NK-92 (cell line): ENCODE results near the gene TEX28.
"Not testable (repeated sequence)": the region's sequence is repeated elsewhere in the genome, so short reads cannot be mapped to it uniquely, and the experiment has no call there.

Source experiments
- DNase-seq: peaks from one replicate; lab custom pipeline; 2025; ENCODE audit not compliant: unreplicated experiment; lab: John Stamatoyannopoulos, UW

Gene TEX28

DNA sequence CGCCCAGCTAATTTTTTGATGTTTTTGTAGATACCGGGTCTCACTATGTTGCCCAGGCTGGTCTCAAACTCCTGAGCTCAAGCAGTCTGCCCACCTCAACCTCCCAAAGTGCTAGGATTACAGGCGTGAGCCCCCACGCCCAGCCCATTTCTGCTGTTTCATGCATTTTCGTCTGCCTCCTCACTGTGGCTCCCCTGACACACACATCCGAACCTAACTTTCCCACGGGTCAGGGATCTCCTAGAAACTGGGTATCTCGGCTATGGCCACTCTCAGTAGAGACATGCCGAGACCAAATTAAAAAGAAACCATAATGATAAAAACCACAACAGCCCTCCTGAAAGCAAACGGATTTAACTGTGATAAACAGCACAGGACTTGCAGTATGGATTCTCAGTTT lies 46.8 kb downstream of the TEX28 start:
- DNase-seq: not testable (repeated sequence)

DNA sequence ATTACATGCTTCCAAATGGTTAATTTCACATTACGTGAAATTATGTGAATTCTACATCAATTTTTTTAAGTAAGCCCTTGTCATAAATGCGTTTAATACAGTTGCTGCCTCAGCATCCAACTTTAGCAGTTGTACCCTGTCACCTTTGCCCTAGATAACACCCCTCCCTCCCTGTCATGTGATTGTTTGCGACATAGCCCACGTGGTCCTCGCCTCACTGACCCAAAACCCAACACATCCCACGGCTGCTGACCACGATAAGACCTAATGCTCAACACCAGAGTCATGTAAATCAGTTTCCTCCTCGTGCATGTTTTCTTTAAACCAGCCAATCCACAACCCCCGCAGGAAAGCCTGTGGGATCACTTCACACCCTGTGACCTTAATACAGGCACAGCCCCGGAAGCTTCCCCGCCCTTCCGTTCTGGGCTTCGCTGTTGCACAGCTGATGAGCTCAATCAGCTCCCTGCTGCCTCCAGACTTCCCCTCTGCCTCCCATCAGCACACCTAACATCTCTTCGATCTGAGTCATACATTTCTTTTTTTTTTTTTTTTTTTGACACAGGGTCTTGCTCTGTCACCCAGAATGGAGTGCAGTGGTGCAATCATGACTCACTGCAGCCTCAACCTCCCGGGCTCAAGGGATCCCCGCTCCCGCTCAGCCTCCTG lies 47.4 kb downstream of the TEX28 start:
- DNase-seq: not testable (repeated sequence)

DNA sequence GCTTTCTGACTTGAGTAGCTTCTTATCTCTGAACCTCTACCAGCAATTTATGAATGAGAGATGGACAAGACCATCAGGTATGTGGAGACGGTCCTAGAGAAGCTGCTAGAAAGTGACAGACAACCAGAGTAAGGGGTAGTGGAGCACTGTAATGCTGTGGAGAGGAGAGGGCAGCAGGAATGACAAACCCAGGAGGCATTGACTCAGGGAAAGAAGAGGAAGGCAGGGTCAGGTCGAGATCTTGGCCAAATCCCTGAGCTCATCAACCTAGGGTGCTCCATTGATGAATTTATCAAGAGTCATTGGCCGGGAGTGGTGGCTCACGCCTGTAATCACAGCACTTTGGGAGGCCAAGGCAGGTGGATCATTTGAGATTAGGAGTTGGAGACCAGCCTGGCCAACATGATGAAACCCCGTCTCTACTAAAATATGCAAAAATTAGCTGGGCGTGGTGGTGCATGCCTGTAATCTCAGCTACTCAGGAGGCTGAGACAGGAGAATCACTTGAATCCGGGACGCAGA lies 54.9 kb downstream of the TEX28 start:
- DNase-seq: not testable (repeated sequence)

DNA sequence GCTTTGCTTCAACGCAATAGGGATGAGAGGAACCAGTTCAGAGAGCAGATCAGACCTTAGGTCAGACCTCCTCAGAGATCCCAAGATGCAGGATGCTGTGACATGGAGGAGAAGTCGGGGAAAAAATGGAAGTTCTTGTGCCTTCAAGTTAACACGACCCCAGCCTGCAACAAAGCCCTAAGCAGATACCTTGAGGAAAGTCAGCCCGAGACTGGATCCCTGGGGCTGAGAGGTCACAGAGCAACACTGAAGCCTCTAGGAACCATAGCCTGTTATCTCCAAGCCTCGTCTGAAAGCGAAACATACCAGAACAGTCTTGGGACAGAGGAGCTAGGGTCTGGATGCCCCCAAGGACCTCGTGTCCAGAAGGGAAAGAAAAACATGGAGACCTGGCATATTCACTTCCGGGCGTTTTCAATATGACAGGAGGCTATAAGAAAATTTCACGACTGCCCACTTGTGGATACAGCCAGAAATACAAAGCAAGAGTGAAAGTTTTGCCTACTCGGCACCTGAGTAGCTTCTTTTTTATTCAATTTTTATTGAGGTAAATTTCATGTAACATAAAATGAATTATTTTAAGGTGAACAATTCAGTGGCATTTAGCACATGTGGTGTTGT lies 55.9 kb downstream of the TEX28 start:
- not testable (repeated sequence) for DNase-seq

DNA sequence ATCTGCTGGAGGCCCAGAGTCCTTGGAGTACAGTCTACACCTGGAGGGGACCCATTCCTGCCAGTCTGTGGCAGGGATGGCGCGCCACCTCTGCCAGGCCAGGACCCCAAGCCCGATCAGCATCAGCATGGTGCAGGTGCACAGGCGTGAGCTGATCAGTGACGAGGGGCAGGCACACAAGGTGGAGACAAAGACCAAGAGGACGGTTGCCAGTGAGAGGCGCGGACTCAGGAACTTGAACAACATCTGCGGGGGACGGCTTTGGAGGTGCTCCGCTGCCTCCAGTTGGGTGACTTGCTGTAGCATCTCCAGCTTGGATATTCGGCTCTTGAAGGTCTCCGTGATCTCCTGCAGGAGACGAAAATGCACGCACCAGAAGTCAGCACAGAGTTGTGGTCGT lies 61.3 kb downstream of the TEX28 start:
- not testable (repeated sequence) for DNase-seq

DNA sequence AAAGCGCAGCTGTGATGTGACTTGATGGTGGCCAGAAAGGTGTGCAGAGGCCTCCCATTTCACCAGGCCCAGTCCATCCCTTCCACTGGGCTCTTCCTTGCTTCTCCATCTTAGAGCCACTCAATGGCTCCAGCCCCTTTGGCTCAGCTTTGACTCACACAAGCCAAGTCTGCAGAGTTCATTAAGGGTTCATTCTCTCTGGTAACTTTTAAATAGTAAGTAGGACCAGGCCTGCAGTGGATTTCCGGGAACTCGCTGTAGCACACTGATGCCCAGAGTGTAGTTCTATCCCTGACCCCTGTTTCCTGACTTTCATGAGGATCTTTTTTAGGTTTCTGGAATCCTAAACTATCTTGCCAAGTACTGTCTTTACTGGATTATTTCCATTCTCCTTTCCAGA lies 63.5 kb downstream of the TEX28 start:
- not testable (repeated sequence) for DNase-seq

DNA sequence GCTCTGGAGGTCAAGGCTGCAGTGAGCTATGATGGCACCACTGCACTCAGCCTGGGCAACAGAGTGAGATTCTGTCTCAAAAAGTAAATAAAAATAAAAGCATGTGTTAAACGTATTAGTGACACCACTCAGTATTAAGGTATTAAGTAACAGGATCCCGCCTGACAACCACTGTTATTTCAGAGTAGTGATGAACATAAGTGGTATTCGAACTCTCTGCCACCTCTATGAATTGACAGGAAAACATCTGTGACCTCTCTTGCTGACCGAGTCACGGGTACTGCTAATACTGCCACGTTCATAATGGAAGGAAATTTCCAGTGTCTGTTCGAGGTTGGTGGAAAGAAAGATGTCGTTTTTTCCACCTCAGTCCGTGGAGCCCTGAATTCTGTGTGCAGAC lies 68.2 kb downstream of the TEX28 start:
- DNase-seq: not testable (repeated sequence)

DNA sequence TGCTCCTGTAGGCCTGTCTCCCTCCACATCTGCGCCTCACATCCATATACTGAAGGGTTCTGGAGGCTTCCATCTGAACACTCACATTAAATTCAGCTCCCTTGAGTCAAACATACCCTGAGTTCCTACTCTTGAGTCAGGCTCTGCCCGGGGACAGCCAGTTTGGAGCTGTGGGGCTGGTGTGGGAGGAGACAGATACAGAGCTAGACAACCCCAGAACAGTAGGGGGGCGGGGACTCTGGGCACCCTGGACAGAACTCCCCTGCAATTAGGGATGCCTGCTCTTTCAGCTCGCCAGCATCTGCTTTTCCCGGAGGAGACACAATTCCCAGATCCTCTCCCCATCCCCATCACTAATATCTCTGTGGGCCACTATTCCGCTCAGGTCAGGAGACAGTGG lies 69.6 kb downstream of the TEX28 start:
- not testable (repeated sequence) for DNase-seq
